Fibroblast of the aortic adventitia (primary cell): ENCODE data around the gene STK16. TPM values are rescaled to one million over a fixed set of nuclear protein-coding genes. Genes with fewer than 3 reads are reported as not detected.

Experiments
- DNase-seq: peaks from one replicate; pipeline ENCODE4 v3.0.0-alpha.2; 2010; ENCODE audit warnings: low read depth
- H3K4me3 ChIP-seq: 2 replicates; pipeline ENCODE4 v1.5.1; 2011; ENCODE audit warnings: low read depth, mild to moderate bottlenecking, control low read depth, low read length, moderate library complexity
- CTCF ChIP-seq: IDR thresholded peaks from 2 replicates; pipeline ENCODE4 v1.5.1; 2011; ENCODE audit warnings: mild to moderate bottlenecking, low read length, control low read depth, inconsistent platforms; ENCODE audit not compliant: insufficient read depth
- total RNA-seq: library from RNA; depleted of rRNA; stranded (reverse); fragments of >200 nt; gene quantifications from 2 replicates; pipeline ENCODE4 v1.2.3, GENCODE V29; 2012; ENCODE audit warnings: low replicate concordance

The STK16 gene
- total RNA-seq, 1 donor, result 40.2 TPM

GRCh38 chr2:219209236-219210195 lies 35.8 kb upstream of the STK16 start:
- no peak for TF ChIP-seq CTCF
- DNase-seq, result no peak
- H3K4me3 ChIP-seq, result no peak overlapping the region

- no peak overlapping the region for H3K4me3 ChIP-seq
- DNase-seq, result no peak
- no peak for TF ChIP-seq CTCF
Observed at GRCh38 chr2:219210196-219210885, 34.9 kb upstream of the STK16 start.

GRCh38 chr2:219210886-219211362 lies 34.4 kb upstream of the STK16 start:
- no peak for DNase-seq
- no peak for TF ChIP-seq CTCF
- H3K4me3 ChIP-seq, result no peak overlapping the region

- TF ChIP-seq CTCF, result no peak
Observed at GRCh38 chr2:219213026-219213415, 32.3 kb upstream of the STK16 start.

GRCh38 chr2:219213486-219214071 lies 31.7 kb upstream of the STK16 start:
- no peak for TF ChIP-seq CTCF
- DNase-seq, result no peak
- H3K4me3 ChIP-seq, result no peak overlapping the region

More at GRCh38 chr2:219213026-219213415, 32.3 kb upstream of the STK16 start:
- DNase-seq, result no peak
- H3K4me3 ChIP-seq, result no peak overlapping the region

- no peak for TF ChIP-seq CTCF
- no peak overlapping the region for H3K4me3 ChIP-seq
- no peak for DNase-seq
Observed at GRCh38 chr2:219214141-219214540, 31.1 kb upstream of the STK16 start.
